DND-41 (cell line): ENCODE data around the gene TBC1D22A.

Source experiments
- EZH2 ChIP-seq: IDR thresholded peaks from 3 replicates; pipeline ENCODE4 v1.6.1; 2012; ENCODE audit warnings: borderline replicate concordance, low read depth, mild to moderate bottlenecking, moderate library complexity, low read length, inconsistent platforms; ENCODE audit not compliant: severe bottlenecking
- TF ChIP-seq, protein P1 (sequence below): IDR thresholded peaks from 2 replicates; pipeline ENCODE4 v1.5.1; 2012; ENCODE audit warnings: borderline replicate concordance, low read length, moderate library complexity, mild to moderate bottlenecking; ENCODE audit not compliant: poor library complexity, severe bottlenecking; ENCODE audit errors: extremely low read depth

GRCh38 chr22:47156352-47157092, 394.1 kb downstream of the TBC1D22A start:
- TF ChIP-seq, protein P1, sequence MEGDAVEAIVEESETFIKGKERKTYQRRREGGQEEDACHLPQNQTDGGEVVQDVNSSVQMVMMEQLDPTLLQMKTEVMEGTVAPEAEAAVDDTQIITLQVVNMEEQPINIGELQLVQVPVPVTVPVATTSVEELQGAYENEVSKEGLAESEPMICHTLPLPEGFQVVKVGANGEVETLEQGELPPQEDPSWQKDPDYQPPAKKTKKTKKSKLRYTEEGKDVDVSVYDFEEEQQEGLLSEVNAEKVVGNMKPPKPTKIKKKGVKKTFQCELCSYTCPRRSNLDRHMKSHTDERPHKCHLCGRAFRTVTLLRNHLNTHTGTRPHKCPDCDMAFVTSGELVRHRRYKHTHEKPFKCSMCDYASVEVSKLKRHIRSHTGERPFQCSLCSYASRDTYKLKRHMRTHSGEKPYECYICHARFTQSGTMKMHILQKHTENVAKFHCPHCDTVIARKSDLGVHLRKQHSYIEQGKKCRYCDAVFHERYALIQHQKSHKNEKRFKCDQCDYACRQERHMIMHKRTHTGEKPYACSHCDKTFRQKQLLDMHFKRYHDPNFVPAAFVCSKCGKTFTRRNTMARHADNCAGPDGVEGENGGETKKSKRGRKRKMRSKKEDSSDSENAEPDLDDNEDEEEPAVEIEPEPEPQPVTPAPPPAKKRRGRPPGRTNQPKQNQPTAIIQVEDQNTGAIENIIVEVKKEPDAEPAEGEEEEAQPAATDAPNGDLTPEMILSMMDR = no peak
- TF ChIP-seq EZH2 = no peak
